H1 (cell line): ENCODE measurements around the gene OTUD6A. TPM values are rescaled to one million over a fixed set of nuclear protein-coding genes. Genes with fewer than 3 reads are reported as not detected.

ENCODE experiments used
- CTCF ChIA-PET: fragments of 300-600 bp; sonication (Branson Sonifier 250); formaldehyde crosslinking; loops from one replicate; lab custom pipeline; 2021; ENCODE audit not compliant: partially characterized antibody; lab: Charles Lee
- POLR2A ChIA-PET: fragments of 300-600 bp; sonication (Branson Sonifier 250); formaldehyde crosslinking; loops from one replicate; lab custom pipeline; 2021; ENCODE audit warnings: inconsistent platforms; ENCODE audit not compliant: partially characterized antibody; lab: Charles Lee
- DNase-seq, 2 experiments: peaks; one replicate each; pipeline versions ENCODE4 v3.0.0 to v3.0.0-alpha.2; 2010 to 2022; ENCODE audit warnings: low spot score in 2 of 2, low read depth in 1 of 2, mixed read lengths in 1 of 2
- FAIRE-seq: peaks from 2 replicates; lab custom pipeline; 2011; peaks lifted over from hg19 to GRCh38; lab: Jason Lieb, UNC
- H2AFZ ChIP-seq: 2 replicates; pipeline ENCODE4 v1.8.1; 2012; ENCODE audit warnings: low read length, inconsistent platforms
- H2AK5ac ChIP-seq: 2 replicates; pipeline ENCODE4 v1.6.1; 2013; ENCODE audit warnings: low read depth, low read length
- H2BK120ac ChIP-seq: replicated peaks from 2 replicates; pipeline ENCODE3; 2013; ENCODE audit warnings: low read depth, low read length, inconsistent platforms
- H2BK12ac ChIP-seq: 2 replicates; pipeline ENCODE4 v1.6.1; 2013; ENCODE audit warnings: low read depth, low read length
- H2BK15ac ChIP-seq: 2 replicates; pipeline ENCODE4 v1.6.1; 2013; ENCODE audit warnings: low read length
- H2BK20ac ChIP-seq: 2 replicates; pipeline ENCODE4 v1.6.1; 2013; ENCODE audit warnings: low read length
- H2BK5ac ChIP-seq: 2 replicates; pipeline ENCODE4 v1.6.1; 2013; ENCODE audit warnings: low read depth, low read length
- H3K14ac ChIP-seq: 2 replicates; pipeline ENCODE4 v1.6.1; 2013; ENCODE audit warnings: inconsistent platforms; ENCODE audit not compliant: insufficient read length
- H3K18ac ChIP-seq: 2 replicates; pipeline ENCODE4 v1.6.1; 2013; ENCODE audit warnings: low read length; ENCODE audit errors: extremely low read depth
- H3K23ac ChIP-seq: 2 replicates; pipeline ENCODE4 v1.6.1; 2013; ENCODE audit warnings: inconsistent platforms; ENCODE audit not compliant: insufficient read length
- H3K23me2 ChIP-seq: 2 replicates; pipeline ENCODE4 v1.6.1; 2013; ENCODE audit warnings: low read depth, low read length
- H3K27ac ChIP-seq: 2 replicates; pipeline ENCODE4 v1.6.1; 2011; ENCODE audit warnings: low read depth, low read length, inconsistent platforms
- H3K27me3 ChIP-seq, 4 experiments: replicated peaks in 1 of 4; 1 replicate in 1 of 4; 2 replicates in 3 of 4; pipeline versions ENCODE4 v1.6.1 to v1.8.1; 2011 to 2013; ENCODE audit warnings: low read length in 3 of 4, mild to moderate bottlenecking in 3 of 4, inconsistent platforms in 2 of 4, mixed read lengths in 2 of 4, moderate library complexity in 1 of 4; ENCODE audit not compliant: control insufficient read depth in 3 of 4, insufficient read depth in 3 of 4; ENCODE audit errors: extremely low read depth in 1 of 4
- H3K36me3 ChIP-seq, 4 experiments: 2 replicates each; pipeline versions ENCODE4 v1.6.1 to v1.8.1; 2011 to 2013; ENCODE audit warnings: mild to moderate bottlenecking in 4 of 4, low read length in 3 of 4, moderate library complexity in 2 of 4, control low read depth in 1 of 4, inconsistent platforms in 1 of 4; ENCODE audit not compliant: insufficient read depth in 4 of 4, control insufficient read depth in 2 of 4
- H3K4ac ChIP-seq: replicated peaks from 2 replicates; pipeline ENCODE3; 2013; ENCODE audit warnings: low read length, low read depth, mixed read lengths, inconsistent platforms; ENCODE audit not compliant: insufficient read length
- H3K4me1 ChIP-seq, 4 experiments: replicated peaks in 1 of 4; 1 replicate in 1 of 4; 2 replicates in 3 of 4; pipeline versions ENCODE4 v1.6.1 to v1.8.1; 2011 to 2013; ENCODE audit warnings: low read length in 3 of 4, inconsistent platforms in 2 of 4, mixed read lengths in 1 of 4; ENCODE audit not compliant: insufficient read depth in 4 of 4, control insufficient read depth in 3 of 4
- H3K4me2 ChIP-seq, 2 experiments: 2 replicates each; pipeline versions ENCODE4 v1.6.1 to v1.8.1; 2011 to 2013; ENCODE audit warnings: low read depth in 2 of 2, low read length in 2 of 2, control low read depth in 1 of 2, inconsistent platforms in 1 of 2, mild to moderate bottlenecking in 1 of 2; ENCODE audit not compliant: insufficient read depth in 1 of 2
- H3K4me3 ChIP-seq, 4 experiments: fragments of 200-600, 300-600 bp in 1 of 4; sonication (generic), shearing (Covaris generic), sonication (Bioruptor Twin) in 1 of 4; 2 replicates each; pipeline versions ENCODE4 v1.5.1 to v1.8.1; 2011 to 2016; ENCODE audit warnings: low read length in 4 of 4, low read depth in 3 of 4, control low read depth in 2 of 4, inconsistent platforms in 2 of 4, mild to moderate bottlenecking in 2 of 4, mixed read lengths in 1 of 4, moderate library complexity in 1 of 4; ENCODE audit not compliant: insufficient read depth in 2 of 4; ENCODE audit errors: extremely low read depth in 1 of 4
- H3K56ac ChIP-seq: replicated peaks from 2 replicates; pipeline ENCODE3; 2013; ENCODE audit warnings: low read depth, mild to moderate bottlenecking, mixed read lengths, low read length, inconsistent platforms; ENCODE audit not compliant: insufficient read length
- H3K79me1 ChIP-seq: 2 replicates; pipeline ENCODE4 v1.6.1; 2013; ENCODE audit warnings: low read depth, low read length, control low read depth
- H3K79me2 ChIP-seq, 2 experiments: 2 replicates each; pipeline versions ENCODE4 v1.6.1 to v1.8.1; 2012 to 2013; ENCODE audit warnings: low read length in 2 of 2, mild to moderate bottlenecking in 2 of 2, inconsistent platforms in 1 of 2; ENCODE audit not compliant: insufficient read depth in 2 of 2, control insufficient read depth in 1 of 2
- H3K9ac ChIP-seq, 4 experiments: replicated peaks in 1 of 4; 1 replicate in 1 of 4; 2 replicates in 3 of 4; pipeline versions ENCODE4 v1.6.1 to v1.8.1; 2011 to 2013; ENCODE audit warnings: low read depth in 3 of 4, low read length in 3 of 4, control low read depth in 2 of 4, mild to moderate bottlenecking in 2 of 4, moderate library complexity in 2 of 4, inconsistent platforms in 1 of 4; ENCODE audit errors: extremely low read depth in 1 of 4
- H3K9me3 ChIP-seq, 2 experiments: 2 replicates each; pipeline versions ENCODE4 v1.6.1 to v1.8.1; 2012 to 2013; ENCODE audit warnings: mild to moderate bottlenecking in 2 of 2, moderate library complexity in 2 of 2, control low read depth in 1 of 2, inconsistent platforms in 1 of 2, low read depth in 1 of 2, low read length in 1 of 2, mixed read lengths in 1 of 2; ENCODE audit not compliant: insufficient read depth in 2 of 2
- H4K20me1 ChIP-seq, 2 experiments: replicated peaks in 1 of 2; 2 replicates each; pipeline versions ENCODE3 to v1.8.1; 2011 to 2013; ENCODE audit warnings: inconsistent platforms in 2 of 2, low read length in 2 of 2, mild to moderate bottlenecking in 1 of 2; ENCODE audit not compliant: insufficient read depth in 2 of 2, control insufficient read depth in 1 of 2
- H4K5ac ChIP-seq: 2 replicates; pipeline ENCODE4 v1.6.1; 2013; ENCODE audit warnings: low read length, low read depth, mixed read lengths, inconsistent platforms; ENCODE audit not compliant: insufficient read length
- H4K8ac ChIP-seq: 2 replicates; pipeline ENCODE4 v1.8.0; 2013; ENCODE audit warnings: mild to moderate bottlenecking, moderate library complexity, low read length, inconsistent platforms; ENCODE audit not compliant: insufficient read depth; ENCODE audit errors: extremely low read depth
- H4K91ac ChIP-seq: replicated peaks from 2 replicates; pipeline ENCODE3; 2013; ENCODE audit warnings: low read length, mixed read lengths, inconsistent platforms; ENCODE audit not compliant: insufficient read length
- CTCF ChIP-seq, 3 experiments: IDR thresholded peaks; 1 replicate in 2 of 3; 2 replicates in 1 of 3; pipeline versions ENCODE4 v1.5.1 to v1.6.1; 2011; ENCODE audit warnings: low read length in 3 of 3, mild to moderate bottlenecking in 3 of 3, inconsistent platforms in 2 of 3, low read depth in 1 of 3, moderate library complexity in 1 of 3; ENCODE audit not compliant: insufficient read depth in 1 of 3; ENCODE audit errors: control extremely low read depth in 1 of 3
- SP2 ChIP-seq: IDR thresholded peaks from 2 replicates; pipeline ENCODE4 v1.6.1; 2012; ENCODE audit warnings: mild to moderate bottlenecking, low read length, inconsistent platforms
- WGBS, 2 experiments: shearing (Covaris generic) in 1 of 2; methylation state at CpG; one replicate each; pipeline versions ENCODE4 v1.1.6 to v1.1.7; 2013 to 2015; ENCODE audit warnings: low lambda C conversion rate in 2 of 2, mixed read lengths in 2 of 2, inconsistent platforms in 1 of 2, low coverage in 1 of 2, missing lambda C conversion rate in 1 of 2; ENCODE audit not compliant: insufficient replicate concordance in 2 of 2, insufficient coverage in 1 of 2, insufficient read length in 1 of 2; ENCODE audit errors: extremely low coverage in 1 of 2, missing lambda C conversion rate in 1 of 2; 5-methylcytosine and 5-hydroxymethylcytosine counted together
- polyA plus RNA-seq, 7 experiments: library from polyadenylated mRNA; depleted of rRNA in 3 of 7; stranded (reverse) in 5 of 7; unstranded in 2 of 7; fragments of >200 nt in 5 of 7; fragments of 200-250 nt in 2 of 7; gene quantifications; 1 replicate in 5 of 7; 2 replicates in 1 of 7; 4 replicates in 1 of 7; pipeline versions ENCODE4 v1.2.1 to v1.2.3, GENCODE V29; 2011 to 2013; ENCODE audit warnings: missing spikeins in 2 of 7, mixed read lengths in 2 of 7
- total RNA-seq: library from RNA; stranded (reverse); fragmentation: NEBNext Ultra II Directional; extraction: Animal tissue kit (Norgen Biotek cat#: 25700); gene quantifications from 2 replicates; pipeline ENCODE4 v1.2.1, GENCODE V29; 2021

OTUD6A gene
- total and polyA plus RNA-seq, 2 of the 8 experiments (the other 6 are each of a cell fraction or from before 2014, with no cell fraction given), result 0.09 to 0.17 TPM

DNA sequence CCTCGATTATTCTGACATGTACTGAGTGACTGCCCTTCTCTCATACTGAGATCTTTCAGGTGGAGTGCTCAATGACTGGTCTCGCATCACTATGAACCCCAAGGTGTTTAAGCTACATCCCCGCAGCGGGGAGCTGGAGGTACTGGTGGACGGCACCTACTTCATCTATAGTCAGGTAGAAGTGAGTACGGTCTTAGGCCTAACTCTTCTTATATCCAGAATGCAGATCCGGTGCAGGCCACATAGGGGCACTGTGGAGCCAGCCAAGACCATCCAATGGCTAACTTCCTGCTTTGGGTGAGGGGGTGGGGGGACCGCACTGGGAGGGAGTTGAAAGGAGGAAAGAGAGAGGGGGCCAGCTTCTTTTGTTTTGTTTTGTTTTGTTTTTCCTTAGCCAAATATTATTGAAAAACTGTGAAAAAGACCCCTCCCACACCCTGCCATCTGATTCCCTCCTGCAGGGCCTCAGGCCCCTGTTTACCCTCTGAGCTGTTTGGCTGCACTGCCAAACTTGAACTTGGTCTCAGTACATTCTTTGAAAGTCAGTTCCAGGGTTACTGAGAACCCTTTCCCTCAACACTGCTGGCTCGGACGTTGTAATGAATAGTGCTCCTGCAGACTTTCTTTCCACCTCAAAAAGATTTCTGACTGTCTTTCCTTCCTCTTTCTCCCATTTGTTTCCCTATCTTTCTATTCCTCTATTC, 28.8 kb upstream of the OTUD6A start:
- Histone ChIP-seq H3K9me3 (no peaks in the 10 kb centered on the region), H4K20me1 (no peaks in the 10 kb centered on the region), H2BK12ac (0 out of 2 replicates have a peak overlapping the region, but pooled peaks have one; percentile 17), H2AFZ (no peak overlapping the region), H3K27ac (no peak overlapping the region), H3K4me3 (no peak overlapping the region), H2BK15ac (no peak overlapping the region), H3K27me3 (no peaks in the 10 kb centered on the region), H3K9ac (no peak overlapping the region), H3K18ac (no peak overlapping the region), H3K4ac (no peak overlapping the region), H2BK5ac (no peak overlapping the region), H2BK20ac (no peak overlapping the region), H3K23ac (no peak overlapping the region), H4K8ac (no peak overlapping the region), H3K56ac (no peak overlapping the region), H3K79me2 (no peaks in the 10 kb centered on the region), H3K23me2 (no peaks in the 10 kb centered on the region), H2BK120ac (no peak overlapping the region), H3K79me1 (no peaks in the 10 kb centered on the region), H2AK5ac (no peak overlapping the region), H3K14ac (no peak overlapping the region), H3K36me3 (no peaks in the 10 kb centered on the region), H4K5ac (no peak overlapping the region), H4K91ac (no peak overlapping the region), H3K4me2 (no peak overlapping the region), H3K4me1 (peaks cover 0 to 2% (median 0%) of the 10 kb centered on the region in 4 experiments; a peak in 1 of 7 replicates)
- ChIA-PET CTCF (interaction anchor here (0.9 to 3.4 kb wide), 20 partner anchors 8 to 609 kb away, joined by 3 to 58 read pairs (median 4); no protein-coding TSS in a partner anchor), POLR2A (interaction anchor here (0.6 kb wide), 1 partner anchor 64 kb away, joined by 3 read pairs; no protein-coding TSS in a partner anchor)
- 60% methylated on average over 8 of the region's 10 CpGs; no CpG with 5 or more reads in 1 of the 2 experiments for WGBS, 2 experiments
- DNase-seq, result peak in 1 of 2 experiments; percentile 69
- FAIRE-seq, result no peak
- no peak for TF ChIP-seq SP2
- peak; percentile 57 to 63 (median 58) for TF ChIP-seq CTCF (IDR thresholded peaks at IDR 0.05; ENCODE audit: control extremely low read depth in 1 of 3, insufficient read depth in 1 of 3, low read depth in 1 of 3, low read length in 3 of 3)
